ENCODE results near the gene NT5DC2.

The NT5DC2 gene

GRCh38 chr3:52512727-52513126, 20.9 kb downstream of the NT5DC2 start:
- DNase-seq (ENCODE audit: low read depth in 1 of 2, low spot score in 1 of 2): no peak

GRCh38 chr3:52512105-52512504, 21.6 kb downstream of the NT5DC2 start:
- DNase-seq (ENCODE audit: low read depth in 1 of 2, low spot score in 1 of 2): no peak

- DNase-seq (ENCODE audit: low read depth in 1 of 2, low spot score in 1 of 2): no peak
Measured at GRCh38 chr3:52511509-52511908, 22.1 kb downstream of the NT5DC2 start.

- DNase-seq (ENCODE audit: low read depth in 1 of 2, low spot score in 1 of 2): no peak
Measured at GRCh38 chr3:52509753-52510328, 23.8 kb downstream of the NT5DC2 start.

GRCh38 chr3:52507359-52507758, 26.3 kb downstream of the NT5DC2 start:
- DNase-seq (ENCODE audit: low read depth in 1 of 2, low spot score in 1 of 2): no peak

- no peak for DNase-seq (ENCODE audit: low read depth in 1 of 2, low spot score in 1 of 2)
Measured at GRCh38 chr3:52506266-52506966, 27.2 kb downstream of the NT5DC2 start.

GRCh38 chr3:52504977-52505376, 28.7 kb downstream of the NT5DC2 start:
- DNase-seq (ENCODE audit: low read depth in 1 of 2, low spot score in 1 of 2): no peak

GRCh38 chr3:52503788-52504424, 29.8 kb downstream of the NT5DC2 start:
- DNase-seq (ENCODE audit: low read depth in 1 of 2, low spot score in 1 of 2): no peak

- DNase-seq (ENCODE audit: low read depth in 1 of 2, low spot score in 1 of 2): no peak
Measured at GRCh38 chr3:52502808-52503350, 30.8 kb downstream of the NT5DC2 start.

- DNase-seq (ENCODE audit: low read depth in 1 of 2, low spot score in 1 of 2): no peak
Measured at GRCh38 chr3:52502001-52502400, 31.7 kb downstream of the NT5DC2 start.

- no peak for DNase-seq (ENCODE audit: low read depth in 1 of 2, low spot score in 1 of 2)
Measured at GRCh38 chr3:52501046-52501445, 32.6 kb downstream of the NT5DC2 start.

- no peak for DNase-seq (ENCODE audit: low read depth in 1 of 2, low spot score in 1 of 2)
Measured at GRCh38 chr3:52498137-52499054, 35.3 kb downstream of the NT5DC2 start.

- DNase-seq (ENCODE audit: low read depth in 1 of 2, low spot score in 1 of 2): no peak
Measured at GRCh38 chr3:52495777-52496602, 37.7 kb downstream of the NT5DC2 start.

GRCh38 chr3:52494886-52495495, 38.7 kb downstream of the NT5DC2 start, which contains the start of gene STAB1:
Gene STAB1 (plus strand): TSS chr3:52495338. CDS start chr3:52495414, 76 bp downstream.
- DNase-seq (ENCODE audit: low read depth in 1 of 2, low spot score in 1 of 2): no peak

- DNase-seq (ENCODE audit: low read depth in 1 of 2, low spot score in 1 of 2): no peak
Measured at GRCh38 chr3:52494445-52494844, 39.2 kb downstream of the NT5DC2 start.

GRCh38 chr3:52493232-52494017, 40.2 kb downstream of the NT5DC2 start:
- no peak for DNase-seq (ENCODE audit: low read depth in 1 of 2, low spot score in 1 of 2)

GRCh38 chr3:52492059-52492458, 41.6 kb downstream of the NT5DC2 start:
- no peak for DNase-seq (ENCODE audit: low read depth in 1 of 2, low spot score in 1 of 2)

- no peak for DNase-seq (ENCODE audit: low read depth in 1 of 2, low spot score in 1 of 2)
Measured at GRCh38 chr3:52490939-52491526, 42.6 kb downstream of the NT5DC2 start.

Data from activated CD4-positive, alpha-beta T cell treated with anti-CD3 and anti-CD28 coated beads, Interleukin-2, amount 50 U/mL, for 24 hours (primary cell).